Mucosa of descending colon (tissue), 3 donors: ENCODE results near the gene NHP2. TPM values are rescaled to one million over a fixed set of nuclear protein-coding genes. Genes with fewer than 3 reads are reported as not detected.
A peak's percentile ranks its signal among the peaks of the same experiment; 100 is the strongest.

Experiments used
- ATAC-seq: fragments of 200-7000 bp; cut with Tn5 transposase; one replicate; pipeline ENCODE4 v1.9.1; 2020; ENCODE audit warnings: mild to moderate bottlenecking, moderate library complexity
- DNase-seq, 3 donors: peaks; one replicate each; pipeline ENCODE4 v3.0.0-alpha.2; 2020
- H3K36me3 ChIP-seq: fragments of 200-600 bp; one replicate; pipeline ENCODE4 v1.8.0; 2021; ENCODE audit warnings: low read depth, mild to moderate bottlenecking
- H3K4me1 ChIP-seq: fragments of 200-600 bp; one replicate; pipeline ENCODE4 v1.8.0; 2021; ENCODE audit warnings: low read depth, mild to moderate bottlenecking
- H3K4me3 ChIP-seq: fragments of 200-600 bp; one replicate; pipeline ENCODE4 v1.8.0; 2021; ENCODE audit warnings: mild to moderate bottlenecking
- H3K9me3 ChIP-seq: fragments of 200-600 bp; one replicate; pipeline ENCODE4 v1.8.0; 2021; ENCODE audit warnings: mild to moderate bottlenecking
- CTCF ChIP-seq: fragments of 200-600 bp; IDR thresholded peaks from one replicate; pipeline ENCODE4 v1.8.0; 2022; ENCODE audit warnings: antibody characterized with exemption, mild to moderate bottlenecking
- intact Hi-C, 2 donors: fragments of 100-400 bp; cut with DNase I in 1 of 2; cut with micrococcal nuclease in 1 of 2; formaldehyde crosslinking; loops; one replicate each; pipeline versions ENCODE4 v1.11.0 to v1.11.1; 2022; cut with DNase I, micrococcal nuclease
- total RNA-seq, 3 donors: library from RNA; stranded (reverse); fragmentation: NEBNext Ultra II Directional in 2 of 3; extraction: Animal tissue kit (Norgen Biotek cat#: 25700) in 2 of 3; gene quantifications; one replicate each; pipeline versions ENCODE4 v1.2.1 to v1.2.4, GENCODE V29; 2021 to 2023
- donor health status: DM: no; HTN: no; CAD: no; lungs with moderate emphysema.
- donor health status: DM: no; HTN: no; CAD: no.
- donor health status: DM: no; HTN: yes; CAD: no.

The NHP2 gene
- total RNA-seq, 3 donors from 2014 or later: 64.8 to 90.2 (median 68.5) TPM

DNA sequence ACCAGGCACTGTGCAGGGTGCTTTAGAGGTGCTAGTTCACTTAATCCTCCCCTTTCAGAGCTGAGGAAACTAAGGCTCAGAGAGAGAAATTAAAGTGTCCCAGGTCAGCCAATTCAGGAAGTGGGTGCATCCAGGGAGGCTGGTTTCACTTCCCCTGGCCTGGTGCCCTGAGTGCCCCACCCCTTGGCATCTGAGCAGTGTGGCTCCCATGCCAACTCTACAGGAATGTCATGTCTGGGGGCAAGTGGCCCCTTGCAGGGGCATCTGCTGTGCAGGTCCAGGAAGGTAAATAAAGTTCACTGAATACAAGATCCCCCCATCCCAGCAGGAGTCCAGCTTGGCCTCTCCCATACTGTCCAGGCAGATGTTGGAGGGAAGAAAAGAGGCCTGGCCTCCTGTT is 44.7 kb downstream of the NHP2 start:
- Histone ChIP-seq H3K9me3 (no peaks in the 10 kb centered on the region), H3K36me3 (no peaks in the 10 kb centered on the region), H3K4me3 (no peak overlapping the region), H3K4me1 (peaks cover 21% of the 10 kb centered on the region)
- TF ChIP-seq CTCF: no peak
- peak; percentile 73 for ATAC-seq
- intact Hi-C loops: no loop called here
- DNase-seq: peak; percentile 74 to 88 (median 85)

DNA sequence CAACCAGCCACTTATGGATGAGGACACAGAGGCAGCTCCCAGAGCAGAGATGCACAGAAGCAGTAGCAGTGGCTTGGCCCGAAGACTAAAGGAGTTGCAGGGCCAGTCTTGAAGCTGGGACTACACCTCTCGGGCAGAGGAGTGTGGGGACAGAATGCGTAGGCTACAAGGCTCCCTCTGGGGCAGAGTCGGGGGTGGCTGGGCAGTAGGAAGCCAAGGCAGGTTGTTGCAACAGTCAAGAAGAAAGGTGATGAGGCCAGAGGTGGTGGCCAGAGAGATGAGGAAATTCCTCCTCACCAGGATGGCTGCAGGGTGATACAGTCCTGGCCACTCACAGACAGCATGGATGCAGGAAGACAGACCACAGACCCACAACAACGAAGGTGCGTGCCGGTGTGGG is 45.2 kb downstream of the NHP2 start:
- no peak for ATAC-seq
- intact Hi-C loops: no loop called here
- H3K4me1 ChIP-seq: peaks cover 19% of the 10 kb centered on the region
- H3K9me3 ChIP-seq: no peaks in the 10 kb centered on the region
- no peak for DNase-seq
- H3K36me3 ChIP-seq: no peaks in the 10 kb centered on the region
- no peak overlapping the region for H3K4me3 ChIP-seq
- TF ChIP-seq CTCF: no peak

- ATAC-seq: no peak
Measured at GRCh38 chr5:178107756-178108310, 45.9 kb downstream of the NHP2 start.

GRCh38 chr5:178106556-178107239 is 47.0 kb downstream of the NHP2 start:
- no peak for TF ChIP-seq CTCF
- intact Hi-C loops: no loop called here
- no peaks in the 10 kb centered on the region for H3K9me3 ChIP-seq
- H3K36me3 ChIP-seq: no peaks in the 10 kb centered on the region
- H3K4me3 ChIP-seq: no peak overlapping the region
- DNase-seq (no peak), ATAC-seq (no peak)
- H3K4me1 ChIP-seq: peaks cover 16% of the 10 kb centered on the region

More at GRCh38 chr5:178107756-178108310, 45.9 kb downstream of the NHP2 start:
- no peak for TF ChIP-seq CTCF
- no peaks in the 10 kb centered on the region for H3K9me3 ChIP-seq
- DNase-seq: no peak
- H3K4me1 ChIP-seq: peaks cover 17% of the 10 kb centered on the region
- intact Hi-C loops: no loop called here
- H3K4me3 ChIP-seq: no peak overlapping the region
- no peaks in the 10 kb centered on the region for H3K36me3 ChIP-seq

DNA sequence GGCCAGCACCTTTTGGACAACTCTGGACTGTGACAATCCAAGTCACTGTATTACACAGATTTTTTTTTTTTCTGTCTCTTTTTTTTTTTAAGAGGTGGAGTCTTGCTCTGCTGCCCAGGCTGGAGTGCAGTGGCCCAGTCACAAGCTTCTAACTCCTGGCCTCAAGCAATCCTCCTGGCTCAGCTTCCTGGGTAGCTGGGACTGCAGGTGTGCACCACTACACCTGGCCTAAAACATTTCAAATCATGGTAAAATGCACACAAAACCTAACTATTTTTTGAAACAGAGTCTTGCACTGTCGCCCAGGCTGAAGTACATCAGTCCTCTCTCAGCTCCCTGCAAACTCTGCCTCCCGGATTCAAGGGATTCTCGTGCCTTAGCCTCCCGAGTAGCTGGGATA is 47.6 kb downstream of the NHP2 start:
- H3K9me3 ChIP-seq: no peaks in the 10 kb centered on the region
- DNase-seq (no peak), ATAC-seq (no peak)
- no peak overlapping the region for H3K4me3 ChIP-seq
- intact Hi-C loops: no loop called here
- peaks cover 16% of the 10 kb centered on the region for H3K4me1 ChIP-seq
- TF ChIP-seq CTCF: no peak
- H3K36me3 ChIP-seq: no peaks in the 10 kb centered on the region
